Mesendoderm (in vitro differentiated cells): ENCODE data around the gene UMODL1.

Experiments used
- DNase-seq: peaks from one replicate; pipeline ENCODE4 v3.0.0; 2013
- H2AK5ac ChIP-seq: 2 replicates; pipeline ENCODE4 v1.6.1; 2013; ENCODE audit warnings: low read length, inconsistent platforms
- H2BK120ac ChIP-seq: 2 replicates; pipeline ENCODE4 v1.6.1; 2013; ENCODE audit warnings: low read depth, mild to moderate bottlenecking, low read length, moderate library complexity, mixed read lengths
- H2BK15ac ChIP-seq: replicated peaks from 2 replicates; pipeline ENCODE4 v1.6.1; 2013; ENCODE audit warnings: low read depth, mild to moderate bottlenecking, moderate library complexity
- H2BK5ac ChIP-seq: 2 replicates; pipeline ENCODE4 v1.6.1; 2013; ENCODE audit warnings: low read length, inconsistent platforms
- H3K18ac ChIP-seq: 2 replicates; pipeline ENCODE4 v1.6.1; 2013; ENCODE audit warnings: mild to moderate bottlenecking, low read length, mixed read lengths
- H3K23ac ChIP-seq: one replicate; pipeline ENCODE4 v1.6.1; 2013; ENCODE audit warnings: low read length
- H3K27ac ChIP-seq: 2 replicates; pipeline ENCODE4 v1.5.1; 2013; ENCODE audit warnings: low read depth, mild to moderate bottlenecking, inconsistent platforms, low read length, moderate library complexity
- H3K27me3 ChIP-seq: 2 replicates; pipeline ENCODE4 v1.6.1; 2013; ENCODE audit warnings: low read length, control low read depth, mild to moderate bottlenecking, inconsistent platforms; ENCODE audit not compliant: insufficient read depth, poor library complexity
- H3K36me3 ChIP-seq: 2 replicates; pipeline ENCODE4 v1.6.1; 2013; ENCODE audit warnings: low read length, inconsistent platforms; ENCODE audit not compliant: control insufficient read depth, insufficient read depth
- H3K4ac ChIP-seq: one replicate; pipeline ENCODE4 v1.6.1; 2013; ENCODE audit warnings: low read depth, mild to moderate bottlenecking, low read length, moderate library complexity
- H3K4me1 ChIP-seq: 2 replicates; pipeline ENCODE4 v1.6.1; 2013; ENCODE audit warnings: low read depth, low read length, inconsistent platforms; ENCODE audit not compliant: control insufficient read depth
- H3K4me2 ChIP-seq: 2 replicates; pipeline ENCODE4 v1.6.1; 2013; ENCODE audit warnings: low read length
- H3K4me3 ChIP-seq: 2 replicates; pipeline ENCODE4 v1.5.1; 2013; ENCODE audit warnings: mild to moderate bottlenecking, low read length
- H3K56ac ChIP-seq: one replicate; pipeline ENCODE4 v1.6.1; 2013; ENCODE audit warnings: low read length
- H3K79me1 ChIP-seq: 2 replicates; pipeline ENCODE4 v1.6.1; 2013; ENCODE audit warnings: low read length, inconsistent platforms
- H3K79me2 ChIP-seq: 2 replicates; pipeline ENCODE4 v1.6.1; 2013; ENCODE audit warnings: mild to moderate bottlenecking, low read length; ENCODE audit not compliant: control insufficient read depth, insufficient read depth
- H3K9ac ChIP-seq: 2 replicates; pipeline ENCODE4 v1.6.1; 2013; ENCODE audit warnings: low read length, inconsistent platforms
- H4K5ac ChIP-seq: one replicate; pipeline ENCODE4 v1.6.1; 2013; ENCODE audit warnings: low read length
- H4K8ac ChIP-seq: one replicate; pipeline ENCODE4 v1.6.1; 2013; ENCODE audit warnings: low read depth, mild to moderate bottlenecking, control low read depth, low read length, moderate library complexity
- WGBS: extraction: QIAGEN DNeasy Blood & Tissue Kit; methylation state at CpG from one replicate; pipeline ENCODE4 v1.1.7; 2013; ENCODE audit warnings: low lambda C conversion rate, missing lambda C conversion rate; ENCODE audit not compliant: insufficient coverage; ENCODE audit errors: extremely low coverage; 5-methylcytosine and 5-hydroxymethylcytosine counted together

UMODL1 gene

GRCh38 chr21:42043961-42044360 is 27.2 kb upstream of the UMODL1 start:
- Histone ChIP-seq H4K8ac (no peak overlapping the region), H3K27me3 (no peaks in the 10 kb centered on the region), H2BK15ac (no peak overlapping the region), H2BK5ac (no peak overlapping the region), H3K4me2 (no peak overlapping the region), H3K27ac (no peak overlapping the region), H4K5ac (no peak overlapping the region), H3K4me1 (no peaks in the 10 kb centered on the region), H2BK120ac (no peak overlapping the region), H3K79me2 (no peaks in the 10 kb centered on the region), H3K79me1 (no peaks in the 10 kb centered on the region), H3K36me3 (no peaks in the 10 kb centered on the region), H3K4ac (no peak overlapping the region), H3K9ac (no peak overlapping the region), H3K4me3 (no peak overlapping the region), H2AK5ac (no peak overlapping the region), H3K23ac (no peak overlapping the region), H3K56ac (no peak overlapping the region), H3K18ac (no peak overlapping the region)
- no CpG with 5 or more reads among the region's 17 CpGs for WGBS
- no peak for DNase-seq

GRCh38 chr21:42044871-42045495 is 26.1 kb upstream of the UMODL1 start:
- Histone ChIP-seq H2BK15ac (no peak overlapping the region), H3K4me2 (no peak overlapping the region), H3K4ac (no peak overlapping the region), H2BK5ac (no peak overlapping the region), H3K4me3 (no peak overlapping the region), H4K5ac (no peak overlapping the region), H3K79me1 (no peaks in the 10 kb centered on the region), H3K56ac (no peak overlapping the region), H3K23ac (no peak overlapping the region), H3K27me3 (no peaks in the 10 kb centered on the region), H2BK120ac (no peak overlapping the region), H4K8ac (no peak overlapping the region), H3K36me3 (no peaks in the 10 kb centered on the region), H2AK5ac (no peak overlapping the region), H3K4me1 (no peaks in the 10 kb centered on the region), H3K27ac (no peak overlapping the region), H3K9ac (no peak overlapping the region), H3K79me2 (no peaks in the 10 kb centered on the region), H3K18ac (no peak overlapping the region)
- no CpG with 5 or more reads among the region's 7 CpGs for WGBS
- DNase-seq, result no peak

- no peak overlapping the region for H4K5ac ChIP-seq
- no peaks in the 10 kb centered on the region for H3K79me2 ChIP-seq
- no peaks in the 10 kb centered on the region for H3K27me3 ChIP-seq
- no peak overlapping the region for H3K9ac ChIP-seq
- no peak overlapping the region for H3K23ac ChIP-seq
- H3K79me1 ChIP-seq, result no peaks in the 10 kb centered on the region
- H2BK120ac ChIP-seq, result no peak overlapping the region
- no peak overlapping the region for H3K56ac ChIP-seq
- no peak overlapping the region for H3K4me2 ChIP-seq
- H4K8ac ChIP-seq, result no peak overlapping the region
- no peak overlapping the region for H3K27ac ChIP-seq
- no peak overlapping the region for H2BK15ac ChIP-seq
- no peak overlapping the region for H3K18ac ChIP-seq
- no peak overlapping the region for H3K4ac ChIP-seq
- no peak overlapping the region for H2AK5ac ChIP-seq
- H3K36me3 ChIP-seq, result no peaks in the 10 kb centered on the region
- WGBS, result no CpG with 5 or more reads among the region's 19 CpGs
- no peaks in the 10 kb centered on the region for H3K4me1 ChIP-seq
- DNase-seq, result no peak
- H3K4me3 ChIP-seq, result no peak overlapping the region
- no peak overlapping the region for H2BK5ac ChIP-seq
These were observed 23.1 kb upstream of the UMODL1 start for GRCh38 chr21:42047821-42048613.

- no peak overlapping the region for H2BK5ac ChIP-seq
- no peak overlapping the region for H4K8ac ChIP-seq
- no peaks in the 10 kb centered on the region for H3K79me1 ChIP-seq
- no peaks in the 10 kb centered on the region for H3K79me2 ChIP-seq
- no peak for DNase-seq
- no peak overlapping the region for H3K23ac ChIP-seq
- H3K4me1 ChIP-seq, result no peaks in the 10 kb centered on the region
- no peak overlapping the region for H3K4me2 ChIP-seq
- H3K27ac ChIP-seq, result no peak overlapping the region
- no CpG with 5 or more reads among the region's 10 CpGs for WGBS
- no peak overlapping the region for H3K9ac ChIP-seq
- H4K5ac ChIP-seq, result no peak overlapping the region
- H2BK15ac ChIP-seq, result no peak overlapping the region
- no peak overlapping the region for H3K18ac ChIP-seq
- no peak overlapping the region for H3K4me3 ChIP-seq
- H3K36me3 ChIP-seq, result no peaks in the 10 kb centered on the region
- no peak overlapping the region for H3K56ac ChIP-seq
- H3K27me3 ChIP-seq, result no peaks in the 10 kb centered on the region
- no peak overlapping the region for H2BK120ac ChIP-seq
- no peak overlapping the region for H3K4ac ChIP-seq
- H2AK5ac ChIP-seq, result no peak overlapping the region
These were observed 22.1 kb upstream of the UMODL1 start for GRCh38 chr21:42048870-42049577.

GRCh38 chr21:42049578-42050430 is 21.3 kb upstream of the UMODL1 start:
- H3K23ac ChIP-seq, result no peak overlapping the region
- H3K27me3 ChIP-seq, result no peaks in the 10 kb centered on the region
- H3K18ac ChIP-seq, result no peak overlapping the region
- H3K27ac ChIP-seq, result no peak overlapping the region
- H3K79me2 ChIP-seq, result no peaks in the 10 kb centered on the region
- DNase-seq, result no peak
- no peaks in the 10 kb centered on the region for H3K79me1 ChIP-seq
- no peak overlapping the region for H3K4me2 ChIP-seq
- H2AK5ac ChIP-seq, result no peak overlapping the region
- H4K5ac ChIP-seq, result no peak overlapping the region
- H2BK5ac ChIP-seq, result no peak overlapping the region
- H4K8ac ChIP-seq, result no peak overlapping the region
- WGBS, result no CpG with 5 or more reads among the region's 16 CpGs
- H3K4ac ChIP-seq, result no peak overlapping the region
- H3K56ac ChIP-seq, result no peak overlapping the region
- no peak overlapping the region for H2BK15ac ChIP-seq
- no peak overlapping the region for H3K4me3 ChIP-seq
- H3K4me1 ChIP-seq, result no peaks in the 10 kb centered on the region
- H3K36me3 ChIP-seq, result no peaks in the 10 kb centered on the region
- H3K9ac ChIP-seq, result no peak overlapping the region
- no peak overlapping the region for H2BK120ac ChIP-seq
